GM12878 (cell line): ENCODE measurements around the gene EMX1. TPM values are rescaled to one million over a fixed set of nuclear protein-coding genes. Genes with fewer than 3 reads are reported as not detected.

ENCODE experiments used
- ATAC-seq: fragments of 200-7000 bp; cut with Tn5 transposase; 3 replicates; pipeline ENCODE4 v1.9.1; 2020; ENCODE audit warnings: mild to moderate bottlenecking, moderate library complexity
- BruUV-seq: library from RNA; stranded (reverse); fragments of 400-500 nt; replicated peaks from 2 replicates; lab custom pipeline; 2021; lab: Mats Ljungman, UMichigan
- CTCF ChIA-PET: fragments of 300-600 bp; sonication (Branson Sonifier 250); formaldehyde crosslinking; extraction: SDS; loops from one replicate; lab custom pipeline; 2021; ENCODE audit warnings: inconsistent platforms; lab: Yijun Ruan, JAX
- POLR2A ChIA-PET: fragments of 350-600 bp; formaldehyde crosslinking; extraction: SDS; loops from one replicate; lab custom pipeline; 2021; ENCODE audit warnings: inconsistent platforms; lab: Charles Lee
- RAD21 ChIA-PET: fragments of 300-600 bp; sonication (Branson Sonifier 250); formaldehyde crosslinking; loops from one replicate; lab custom pipeline; 2023; ENCODE audit warnings: antibody characterized with exemption; ENCODE audit not compliant: unreplicated experiment; lab: Charles Lee
- SMC1A ChIA-PET: fragments of 300-600 bp; sonication (Branson Sonifier 250); formaldehyde crosslinking; loops from one replicate; lab custom pipeline; 2023; ENCODE audit not compliant: unreplicated experiment, uncharacterized antibody; lab: Charles Lee
- DNase-seq: peaks from one replicate; pipeline ENCODE4 v3.0.0-alpha.2; 2011; ENCODE audit warnings: low read depth, low spot score
- FAIRE-seq: peaks from 3 replicates; lab custom pipeline; 2011; peaks lifted over from hg19 to GRCh38; lab: Jason Lieb, UNC
- H2AFZ ChIP-seq: 2 replicates; pipeline ENCODE4 v1.6.0; 2011; ENCODE audit warnings: low read depth, low read length, control low read depth; ENCODE audit not compliant: control insufficient read depth
- H3K27ac ChIP-seq: 2 replicates; pipeline ENCODE4 v1.5.1; 2011; ENCODE audit warnings: control low read depth; ENCODE audit not compliant: control insufficient read depth, insufficient read depth
- H3K27me3 ChIP-seq, 2 experiments: replicated peaks in 1 of 2; 2 replicates each; pipeline versions ENCODE4 v1.6.0 to v1.6.1; 2011; ENCODE audit warnings: low read length in 1 of 2; ENCODE audit not compliant: control insufficient read depth in 2 of 2, insufficient read depth in 2 of 2
- H3K36me3 ChIP-seq, 2 experiments: 2 replicates each; pipeline ENCODE4 v1.5.1; 2011; ENCODE audit warnings: low read length in 1 of 2; ENCODE audit not compliant: control insufficient read depth in 2 of 2, insufficient read depth in 2 of 2
- H3K4me1 ChIP-seq: 2 replicates; pipeline ENCODE4 v1.6.1; 2011; ENCODE audit warnings: mild to moderate bottlenecking, low read length, moderate library complexity, mixed read lengths; ENCODE audit not compliant: control insufficient read depth, insufficient read depth
- H3K4me2 ChIP-seq: 2 replicates; pipeline ENCODE4 v1.6.0; 2011; ENCODE audit warnings: control low read depth; ENCODE audit not compliant: control insufficient read depth, insufficient read depth
- H3K4me3 ChIP-seq: fragments of 200-600 bp; sonication (generic); 2 replicates; pipeline ENCODE4 v1.5.1; 2016
- H3K79me2 ChIP-seq: 2 replicates; pipeline ENCODE4 v1.6.0; 2011; ENCODE audit warnings: low read length; ENCODE audit not compliant: control insufficient read depth, insufficient read depth
- H3K9ac ChIP-seq: 2 replicates; pipeline ENCODE4 v1.8.0; 2011; ENCODE audit warnings: low read length, control low read depth, mixed read lengths; ENCODE audit not compliant: control insufficient read depth, insufficient read depth
- H3K9me3 ChIP-seq: replicated peaks from 3 replicates; pipeline ENCODE4 v1.5.1; 2011; ENCODE audit warnings: mild to moderate bottlenecking, low read length; ENCODE audit not compliant: control insufficient read depth, insufficient read depth
- H4K20me1 ChIP-seq: 2 replicates; pipeline ENCODE4 v1.6.0; 2011; ENCODE audit not compliant: control insufficient read depth, insufficient read depth
- ATF7 ChIP-seq: fragments of 450-650 bp; IDR thresholded peaks from 2 replicates; pipeline ENCODE4 v1.6.1; 2016; ENCODE audit warnings: low read depth, mild to moderate bottlenecking
- BRCA1 ChIP-seq: IDR thresholded peaks from 2 replicates; pipeline ENCODE4 v1.6.1; 2011; ENCODE audit warnings: low read depth, low read length, improper control_type of control experiment
- EZH2 ChIP-seq: IDR thresholded peaks from 2 replicates; pipeline ENCODE4 v1.6.1; 2012; ENCODE audit warnings: low read depth, mild to moderate bottlenecking, control low read depth, inconsistent platforms, low read length, borderline replicate concordance; ENCODE audit not compliant: control insufficient read depth
- IKZF1 ChIP-seq: fragments of 450-650 bp; conservative IDR thresholded peaks from 2 replicates; pipeline ENCODE4 v1.6.1; 2017; ENCODE audit warnings: antibody characterized with exemption, mild to moderate bottlenecking
- JUNB ChIP-seq: IDR thresholded peaks from 2 replicates; pipeline ENCODE4 v1.6.1; 2016; ENCODE audit warnings: antibody characterized with exemption, mild to moderate bottlenecking
- LARP7 ChIP-seq: fragments of 450-650 bp; IDR thresholded peaks from 2 replicates; pipeline ENCODE4 v1.6.1; 2017; ENCODE audit warnings: mild to moderate bottlenecking
- MYB ChIP-seq: fragments of 150-350 bp; IDR thresholded peaks from 2 replicates; pipeline ENCODE4 v1.6.1; 2014; ENCODE audit warnings: mild to moderate bottlenecking, low read depth, low read length, borderline replicate concordance
- NR2C1 ChIP-seq: fragments of 450-650 bp; IDR thresholded peaks from 2 replicates; pipeline ENCODE4 v1.6.1; 2017; ENCODE audit warnings: antibody characterized with exemption, mild to moderate bottlenecking, moderate library complexity
- RBBP5 ChIP-seq: fragments of 200-600 bp; sonication (generic); conservative IDR thresholded peaks from 2 replicates; pipeline ENCODE4 v1.6.1; 2016
- REST ChIP-seq: IDR thresholded peaks from 2 replicates; pipeline ENCODE4 v1.6.1; 2012; ENCODE audit warnings: mild to moderate bottlenecking, low read depth, low read length
- SIX5 ChIP-seq: IDR thresholded peaks from 2 replicates; pipeline ENCODE4 v1.6.1; 2011; ENCODE audit warnings: mild to moderate bottlenecking, low read depth, low read length, moderate library complexity; ENCODE audit not compliant: severe bottlenecking
- SREBF1 ChIP-seq: IDR thresholded peaks from 2 replicates; pipeline ENCODE4 v1.6.1; 2012; ENCODE audit warnings: mild to moderate bottlenecking, low read length
- SUZ12 ChIP-seq: fragments of 200-600 bp; sonication (generic); IDR thresholded peaks from one replicate; pipeline ENCODE4 v1.6.1; 2018; ENCODE audit warnings: antibody characterized with exemption, mild to moderate bottlenecking; ENCODE audit not compliant: unreplicated experiment
- TBL1XR1 ChIP-seq: IDR thresholded peaks from 2 replicates; pipeline ENCODE4 v1.6.1; 2012; ENCODE audit warnings: low read depth, low read length, improper control_type of control experiment
- TCF12 ChIP-seq: IDR thresholded peaks from 2 replicates; pipeline ENCODE4 v1.6.1; 2011; ENCODE audit warnings: low read depth, mild to moderate bottlenecking, low read length
- USF2 ChIP-seq: IDR thresholded peaks from 2 replicates; pipeline ENCODE4 v1.6.1; 2011; ENCODE audit warnings: low read depth, low read length, improper control_type of control experiment, borderline replicate concordance
- WGBS: methylation state at CpG from one replicate; pipeline ENCODE4 v1.1.6; 2016; ENCODE audit warnings: low lambda C conversion rate; ENCODE audit not compliant: insufficient replicate concordance, insufficient coverage; ENCODE audit errors: missing lambda C conversion rate; 5-methylcytosine and 5-hydroxymethylcytosine counted together
- in situ Hi-C: fragments of 300-500 bp; cut with MboI; formaldehyde crosslinking; loops from 9 replicates; pipeline ENCODE4 v1.14.3; 2018; ENCODE audit warnings: mixed read lengths
- intact Hi-C: fragments of 100-400 bp; cut with micrococcal nuclease; formaldehyde crosslinking; loops from one replicate; pipeline ENCODE4 v1.14.2; 2022; ENCODE audit not compliant: unreplicated experiment
- polyA plus RNA-seq, 11 experiments: library from polyadenylated mRNA; depleted of rRNA in 4 of 11; unstranded in 6 of 11; stranded (reverse) in 5 of 11; fragments of >200 nt; fragmentation: Nextera tagmentation in 4 of 11; fragmentation: Illumina TruSeq in 1 of 11; extraction: Ambion mirVana in 4 of 11; extraction: Trizol in 1 of 11; gene quantifications; 1 replicate in 1 of 11; 2 replicates in 10 of 11; pipeline versions ENCODE4 v1.2.1 to v1.2.3, GENCODE V29; 2011 to 2016; ENCODE audit warnings: inconsistent platforms in 2 of 11, missing spikeins in 2 of 11, low read depth in 1 of 11
- total RNA-seq, 4 experiments: library from RNA; depleted of rRNA in 3 of 4; stranded (reverse); fragments of >200 nt in 3 of 4; fragmentation: Illumina TruSeq in 1 of 4; extraction: Trizol in 1 of 4; gene quantifications; 2 replicates each; pipeline versions ENCODE4 v1.2.1 to v1.2.3, GENCODE V29; 2013 to 2021

Gene EMX1
- total and polyA plus RNA-seq, 10 of the 15 experiments (the other 5 are each of a cell fraction or from before 2014, with no cell fraction given), result 0.07 to 5.1 (median 1.2) TPM; not detected in 1

- no peak for TF ChIP-seq ATF7
- TF ChIP-seq SREBF1, result no peak
- TF ChIP-seq LARP7, result no peak
- TF ChIP-seq RBBP5, result no peak
- no peak for TF ChIP-seq USF2
- no peak for TF ChIP-seq TBL1XR1
- TF ChIP-seq, all 136 proteins: peak for 0
Observed at GRCh38 chr2:72983500-72984161, 66.3 kb downstream of the EMX1 start (continued).

- ChIA-PET CTCF (interaction anchor here (1.5 to 3.0 kb wide), 2 partner anchors 10 to 91 kb away, joined by 4 to 23 read pairs; no protein-coding TSS in a partner anchor), POLR2A (no interaction called here), RAD21 (interaction anchor here (1.4 kb wide), 1 partner anchor 91 kb away, joined by 4 read pairs; no protein-coding TSS in a partner anchor), SMC1A (interaction anchor here (1.7 kb wide), 1 partner anchor 91 kb away, joined by 4 read pairs; no protein-coding TSS in a partner anchor)
- Histone ChIP-seq H3K4me3 (no peak overlapping the region), H3K4me2 (no peak overlapping the region), H3K79me2 (no peaks in the 10 kb centered on the region), H3K9ac (no peak overlapping the region), H4K20me1 (no peaks in the 10 kb centered on the region), H3K36me3 (no peaks in the 10 kb centered on the region), H3K27ac (no peak overlapping the region), H3K27me3 (no peaks in the 10 kb centered on the region), H2AFZ (no peak overlapping the region), H3K9me3 (no peaks in the 10 kb centered on the region), H3K4me1 (no peaks in the 10 kb centered on the region)
- intact Hi-C loops (no loop called here), in situ Hi-C loops (no loop called here)
- 57% methylated on average over 7 of the region's 7 CpGs for WGBS
- FAIRE-seq (no peak), DNase-seq (no peak), ATAC-seq (no peak)
- BruUV-seq, result no TSS peak
- TF ChIP-seq TCF12 (no peak), REST (no peak), JUNB (no peak), NR2C1 (no peak), BRCA1 (no peak), IKZF1 (no peak), SUZ12 (no peak), MYB (no peak), SIX5 (no peak), EZH2 (no peak)
Observed at GRCh38 chr2:72984172-72984671, 66.9 kb downstream of the EMX1 start.
